HepG2 (cell line): ENCODE data around the gene BCAS3. TPM values are rescaled to one million over a fixed set of nuclear protein-coding genes. Genes with fewer than 3 reads are reported as not detected.

Experiments
- ATAC-seq: fragments of 200-7000 bp; cut with Tn5 transposase; 3 replicates; pipeline ENCODE4 v1.9.1; 2020; ENCODE audit warnings: mild to moderate bottlenecking, moderate library complexity
- BruUV-seq: library from RNA; stranded (reverse); fragments of 400-500 nt; replicated peaks from 2 replicates; lab custom pipeline; 2021; lab: Mats Ljungman, UMichigan
- CTCF ChIA-PET: fragments of 300-600 bp; formaldehyde crosslinking; extraction: SDS; loops from one replicate; lab custom pipeline; 2021; ENCODE audit warnings: low total read pairs, inconsistent platforms, low intra/inter-chr PET ratio; lab: Yijun Ruan, JAX
- POLR2A ChIA-PET: fragments of 350-600 bp; sonication (Branson Sonifier 250); formaldehyde crosslinking; loops from one replicate; lab custom pipeline; 2020; ENCODE audit warnings: antibody characterized with exemption, inconsistent platforms; lab: Yijun Ruan, JAX
- DNase-seq: peaks from one replicate; pipeline ENCODE4 v3.0.0-alpha.2; 2015; ENCODE audit warnings: low spot score
- FAIRE-seq: peaks from 3 replicates; lab custom pipeline; 2011; peaks lifted over from hg19 to GRCh38; lab: Jason Lieb, UNC
- H2AFZ ChIP-seq: one replicate; pipeline ENCODE4 v1.6.1; 2011; ENCODE audit warnings: low read length, inconsistent platforms
- H3K27ac ChIP-seq: fragments of 300-600 bp; 3 replicates; pipeline ENCODE4 v1.8.0; 2011; ENCODE audit warnings: mixed run types, mild to moderate bottlenecking, mixed read lengths, low read length, inconsistent platforms; ENCODE audit not compliant: insufficient read depth; ENCODE audit errors: extremely low read length
- H3K27me3 ChIP-seq, 2 experiments: fragments of 200-600 bp in 1 of 2; 2 replicates in 1 of 2; 3 replicates in 1 of 2; pipeline versions ENCODE4 v1.6.0 to v1.8.0; 2011; ENCODE audit warnings: low read length in 2 of 2, mild to moderate bottlenecking in 2 of 2, moderate library complexity in 2 of 2, inconsistent platforms in 1 of 2; ENCODE audit not compliant: insufficient read depth in 2 of 2, control insufficient read depth in 1 of 2
- H3K36me3 ChIP-seq, 2 experiments: fragments of 200-600 bp in 1 of 2; replicated peaks in 1 of 2; 2 replicates in 1 of 2; 3 replicates in 1 of 2; pipeline versions ENCODE4 v1.5.1 to v1.8.0; 2011; ENCODE audit warnings: low read length in 2 of 2, inconsistent platforms in 1 of 2; ENCODE audit not compliant: insufficient read depth in 2 of 2, control insufficient read depth in 1 of 2
- H3K4me1 ChIP-seq: 2 replicates; pipeline ENCODE4 v1.5.1; 2012; ENCODE audit warnings: low read length, inconsistent platforms; ENCODE audit not compliant: insufficient read depth
- H3K4me2 ChIP-seq: 2 replicates; pipeline ENCODE4 v1.6.0; 2011; ENCODE audit warnings: low read depth, low read length, inconsistent platforms
- H3K4me3 ChIP-seq, 3 experiments: fragments of 200-600 bp in 1 of 3; sonication (generic), shearing (Covaris generic) in 1 of 3; replicated peaks in 1 of 3; 2 replicates each; pipeline ENCODE4 v1.5.1; 2011 to 2016; ENCODE audit warnings: low read length in 3 of 3, inconsistent platforms in 2 of 3, low read depth in 2 of 3, mild to moderate bottlenecking in 2 of 3, control low read depth in 1 of 3, mixed read lengths in 1 of 3; ENCODE audit not compliant: insufficient read depth in 1 of 3
- H3K79me2 ChIP-seq: one replicate; pipeline ENCODE4 v1.6.1; 2011; ENCODE audit warnings: low read length, inconsistent platforms; ENCODE audit not compliant: insufficient read depth
- H3K9ac ChIP-seq: 2 replicates; pipeline ENCODE4 v1.6.0; 2011; ENCODE audit warnings: mild to moderate bottlenecking, low read depth, low read length, inconsistent platforms; ENCODE audit not compliant: insufficient read depth
- H3K9me3 ChIP-seq: 2 replicates; pipeline ENCODE4 v1.5.1; 2012; ENCODE audit warnings: mild to moderate bottlenecking, low read length
- H4K20me1 ChIP-seq: 2 replicates; pipeline ENCODE4 v1.6.0; 2011; ENCODE audit warnings: inconsistent platforms, mild to moderate bottlenecking, low read length, moderate library complexity; ENCODE audit not compliant: insufficient read depth
- FOXM1 ChIP-seq: sonication (generic); formaldehyde crosslinking; IDR thresholded peaks from 2 replicates; pipeline ENCODE4 v1.5.0; 2020; ENCODE audit warnings: missing genetic modification reagents
- MTF2 ChIP-seq: sonication (generic); formaldehyde crosslinking; IDR thresholded peaks from 2 replicates; pipeline ENCODE4 v1.5.0; 2020; ENCODE audit warnings: missing genetic modification reagents, borderline replicate concordance
- MYNN ChIP-seq: sonication (generic); formaldehyde crosslinking; IDR thresholded peaks from 2 replicates; pipeline ENCODE4 v1.4.0; 2020; ENCODE audit warnings: mild to moderate bottlenecking, low read depth, missing genetic modification reagents
- NFKB2 ChIP-seq: sonication (generic); formaldehyde crosslinking; IDR thresholded peaks from 2 replicates; pipeline ENCODE4 v1.4.0; 2020; ENCODE audit warnings: missing genetic modification reagents, borderline replicate concordance
- SIN3B ChIP-seq: fragments of 150-350 bp; IDR thresholded peaks from 2 replicates; pipeline ENCODE4 v1.6.1; 2014; ENCODE audit warnings: low read length
- SNAI1 ChIP-seq: sonication (generic); formaldehyde crosslinking; IDR thresholded peaks from 2 replicates; pipeline ENCODE4 v1.5.0; 2020; ENCODE audit warnings: mild to moderate bottlenecking, missing genetic modification reagents, borderline replicate concordance
- TBX3 ChIP-seq: fragments of 450-650 bp; IDR thresholded peaks from 2 replicates; pipeline ENCODE4 v1.6.1; 2017; ENCODE audit warnings: antibody characterized with exemption, mild to moderate bottlenecking, inconsistent platforms, borderline replicate concordance
- TERF1 ChIP-seq: sonication (generic); formaldehyde crosslinking; IDR thresholded peaks from 2 replicates; pipeline ENCODE4 v1.8.0; 2022; ENCODE audit warnings: mild to moderate bottlenecking, missing genetic modification reagents, moderate library complexity
- ZBTB20 ChIP-seq: sonication (generic); formaldehyde crosslinking; IDR thresholded peaks from 2 replicates; pipeline ENCODE4 v1.8.1; 2023; ENCODE audit warnings: missing genetic modification reagents, low read depth, mild to moderate bottlenecking, borderline replicate concordance
- ZNF350 ChIP-seq: sonication (generic); formaldehyde crosslinking; IDR thresholded peaks from 2 replicates; pipeline ENCODE4 v1.4.0; 2020; ENCODE audit warnings: mild to moderate bottlenecking, low read depth, missing genetic modification reagents, borderline replicate concordance
- ZNF468 ChIP-seq: sonication (generic); formaldehyde crosslinking; IDR thresholded peaks from 2 replicates; pipeline ENCODE4 v1.8.0; 2022; ENCODE audit warnings: mild to moderate bottlenecking, moderate library complexity, missing genetic modification reagents
- ZNF607 ChIP-seq: sonication (generic); formaldehyde crosslinking; IDR thresholded peaks from 2 replicates; pipeline ENCODE4 v1.5.1; 2020; ENCODE audit warnings: missing genetic modification reagents, mild to moderate bottlenecking, borderline replicate concordance
- ZNF777 ChIP-seq: sonication (generic); formaldehyde crosslinking; IDR thresholded peaks from 2 replicates; pipeline ENCODE4 v1.4.0; 2020; ENCODE audit warnings: missing genetic modification reagents
- ZNF816 ChIP-seq: sonication (generic); formaldehyde crosslinking; IDR thresholded peaks from 2 replicates; pipeline ENCODE4 v1.8.0; 2022; ENCODE audit warnings: missing genetic modification reagents, mild to moderate bottlenecking, borderline replicate concordance
- ZNF83 ChIP-seq: sonication (generic); formaldehyde crosslinking; IDR thresholded peaks from 2 replicates; pipeline ENCODE4 v1.4.0; 2020; ENCODE audit warnings: missing genetic modification reagents, mild to moderate bottlenecking, borderline replicate concordance
- WGBS: methylation state at CpG from one replicate; pipeline ENCODE4 v1.1.6; 2017; ENCODE audit warnings: low lambda C conversion rate; 5-methylcytosine and 5-hydroxymethylcytosine counted together
- in situ Hi-C: cut with HindIII; loops from 2 replicates; pipeline ENCODE4 v1.10.0; 2017; ENCODE audit warnings: low pct_unique_long_range_greater_than_20kb; ENCODE audit not compliant: extremely low pct_ligation_motif_present
- intact Hi-C: fragments of 100-400 bp; cut with micrococcal nuclease; formaldehyde crosslinking; loops from one replicate; pipeline ENCODE4 v1.10.0; 2022; ENCODE audit not compliant: unreplicated experiment
- polyA plus RNA-seq, 8 experiments: library from polyadenylated mRNA; depleted of rRNA in 3 of 8; stranded (reverse) in 7 of 8; unstranded in 1 of 8; fragments of >200 nt; fragmentation: Illumina TruSeq in 4 of 8; extraction: Trizol in 4 of 8; gene quantifications; 2 replicates each; pipeline versions ENCODE4 v1.2.1 to v1.2.3, GENCODE V29; 2011 to 2016; ENCODE audit warnings: low read depth in 4 of 8, missing spikeins in 1 of 8, mixed read lengths in 1 of 8; ENCODE audit not compliant: insufficient read depth in 1 of 8
- total RNA-seq, 5 experiments: library from RNA; depleted of rRNA; stranded (reverse); fragments of >200 nt; fragmentation: Illumina TruSeq; extraction: Trizol; gene quantifications; 2 replicates each; pipeline ENCODE4 v1.2.3, GENCODE V29; 2016; ENCODE audit warnings: low read depth in 1 of 5

Gene BCAS3
- total and polyA plus RNA-seq, 2 of the 13 experiments (the other 11 are each of a cell fraction or from before 2014, with no cell fraction given), result 10.7 to 11.2 TPM

- no peak overlapping the region for H3K4me2 ChIP-seq
- H3K79me2 ChIP-seq, result no peaks in the 10 kb centered on the region
- no peak overlapping the region for H3K9ac ChIP-seq
- 57% methylated on average over 1 of the region's 1 CpG for WGBS
- no peaks in the 10 kb centered on the region for H3K36me3 ChIP-seq
- no peak overlapping the region for H3K27ac ChIP-seq
- no peak overlapping the region for H3K4me3 ChIP-seq
- peaks cover 16% of the 10 kb centered on the region for H3K4me1 ChIP-seq
- intact Hi-C loops (no loop called here), in situ Hi-C loops (no loop called here)
- no peaks in the 10 kb centered on the region for H3K9me3 ChIP-seq
- no peak for ATAC-seq
- no peak for DNase-seq
- no peaks in the 10 kb centered on the region for H4K20me1 ChIP-seq
- TF ChIP-seq SIN3B (no peak), SNAI1 (CRISPR knock-in tag) (no peak), TERF1 (CRISPR knock-in tag) (no peak), ZBTB20 (CRISPR knock-in tag) (no peak), ZNF607 (CRISPR knock-in tag) (no peak)
- no peak overlapping the region for H2AFZ ChIP-seq
- H3K27me3 ChIP-seq, result no peaks in the 10 kb centered on the region
- no TSS peak for BruUV-seq
- POLR2A ChIA-PET, result no interaction called here
- CTCF ChIA-PET, result no interaction called here
- FAIRE-seq, result no peak
Observed at GRCh38 chr17:60846175-60846574, 168.5 kb downstream of the BCAS3 start.

- H4K20me1 ChIP-seq, result no peaks in the 10 kb centered on the region
- H3K9ac ChIP-seq, result no peak overlapping the region
- intact Hi-C loops (no loop called here), in situ Hi-C loops (no loop called here)
- no TSS peak for BruUV-seq
- H3K4me2 ChIP-seq, result no peak overlapping the region
- TF ChIP-seq NFKB2 (CRISPR knock-in tag), result no peak
- TF ChIP-seq TBX3, result no peak
- TF ChIP-seq ZNF350 (CRISPR knock-in tag), result no peak
- no peak for TF ChIP-seq ZNF468 (CRISPR knock-in tag)
- TF ChIP-seq FOXM1, result no peak
- no peak for TF ChIP-seq ZNF83 (CRISPR knock-in tag)
- TF ChIP-seq ZNF816 (CRISPR knock-in tag), result no peak
- no peak for TF ChIP-seq MTF2 (CRISPR knock-in tag)
- TF ChIP-seq MYNN (CRISPR knock-in tag), result no peak
- TF ChIP-seq ZNF777 (CRISPR knock-in tag), result no peak
- no peak overlapping the region for H3K27ac ChIP-seq
- H3K4me3 ChIP-seq, result no peak overlapping the region
- WGBS, result 67% methylated on average over 17 of the region's 17 CpGs
- CTCF ChIA-PET, result no interaction called here
- H3K27me3 ChIP-seq, result no peaks in the 10 kb centered on the region
- H3K79me2 ChIP-seq, result no peaks in the 10 kb centered on the region
- no peaks in the 10 kb centered on the region for H3K4me1 ChIP-seq
- no peak for DNase-seq
- POLR2A ChIA-PET, result no interaction called here
- H3K9me3 ChIP-seq, result no peaks in the 10 kb centered on the region
- H3K36me3 ChIP-seq, result no peaks in the 10 kb centered on the region
- ATAC-seq, result no peak
- no peak overlapping the region for H2AFZ ChIP-seq
- no peak for FAIRE-seq
Observed at GRCh38 chr17:60851181-60851580, 173.5 kb downstream of the BCAS3 start.
